HG03045 (cell line): ENCODE results near the gene TPCN2.
A peak's percentile ranks its signal among the peaks of the same experiment; 100 is the strongest.

Experiments used
- ATAC-seq: cut with Tn5 transposase; IDR thresholded peaks from one replicate; pipeline ENCODE4 v1.9.1; 2021; ENCODE audit warnings: mild to moderate bottlenecking, moderate library complexity; ENCODE audit not compliant: unreplicated experiment

TPCN2 gene

DNA sequence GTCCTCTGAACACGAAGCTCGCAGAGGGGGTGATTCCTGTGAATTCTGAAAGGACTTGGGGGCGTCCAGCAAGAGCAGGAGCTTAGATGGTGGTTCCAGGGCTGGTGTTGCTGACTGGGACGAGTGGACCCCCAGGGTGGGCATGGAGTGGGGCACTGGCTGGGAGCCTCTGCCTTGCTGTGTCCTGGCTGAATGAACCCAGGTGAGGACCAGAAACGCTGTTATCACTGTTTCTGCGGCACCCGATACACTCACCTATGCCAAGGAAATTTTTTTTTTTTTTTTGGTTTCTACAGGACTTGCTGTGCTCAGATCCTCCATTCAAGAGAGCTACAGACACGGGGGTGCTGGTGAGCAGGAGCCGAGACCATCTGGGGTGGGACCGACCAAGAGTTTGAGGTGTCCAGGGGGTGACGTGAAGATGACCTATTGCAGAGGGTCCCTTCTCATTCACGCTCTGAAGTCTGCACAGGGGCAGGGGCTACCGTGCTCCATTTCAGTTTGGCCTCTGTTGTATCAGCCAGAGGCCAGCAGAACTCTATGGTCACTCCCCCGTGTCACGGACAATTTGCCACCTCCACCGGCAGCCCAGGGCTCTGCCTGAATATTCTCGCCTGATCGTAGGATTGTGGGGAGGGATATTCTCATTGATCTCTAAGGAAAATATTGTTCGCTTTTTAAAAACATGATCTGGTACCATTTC lies 110.6 kb downstream of the TPCN2 start:
- no peak for ATAC-seq

DNA sequence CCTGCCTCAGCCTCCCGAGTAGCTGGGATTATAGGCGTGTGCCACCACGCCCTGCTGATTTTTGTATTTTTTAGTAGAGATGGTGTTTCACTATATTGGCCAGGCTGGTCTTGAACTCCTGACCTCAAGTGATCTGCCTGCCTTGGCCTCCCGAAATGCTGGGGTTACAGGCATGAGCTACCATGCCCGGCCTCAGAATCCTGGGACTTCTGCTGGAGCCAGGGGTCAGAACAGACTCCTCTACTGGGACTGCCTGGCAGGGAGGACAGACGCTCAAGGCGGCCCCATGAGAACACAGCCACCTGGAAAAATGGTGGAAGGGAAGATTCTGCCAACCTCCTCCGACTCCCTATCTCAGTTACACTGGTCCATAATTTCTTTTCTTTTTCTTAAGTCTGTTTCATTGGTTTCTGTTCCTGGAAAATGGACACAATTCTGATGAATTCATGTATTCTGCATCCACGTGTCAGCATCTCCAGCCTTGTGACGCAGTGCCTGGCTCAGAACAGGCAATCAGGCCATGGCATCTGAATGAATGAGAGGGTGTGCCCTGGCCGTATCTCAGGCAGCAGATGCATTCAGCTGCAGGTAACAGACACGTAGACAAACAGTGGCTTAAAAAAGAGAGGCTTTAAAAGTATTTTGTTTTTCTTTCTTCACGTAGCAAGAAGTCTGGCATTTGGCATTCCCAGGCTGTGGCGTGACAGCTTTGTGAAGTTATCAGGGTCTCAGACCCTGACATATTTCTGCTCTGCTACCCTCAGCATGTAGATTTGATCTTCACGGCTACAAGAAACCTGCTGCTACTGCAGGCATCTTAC lies 111.8 kb downstream of the TPCN2 start:
- ATAC-seq, result no peak

DNA sequence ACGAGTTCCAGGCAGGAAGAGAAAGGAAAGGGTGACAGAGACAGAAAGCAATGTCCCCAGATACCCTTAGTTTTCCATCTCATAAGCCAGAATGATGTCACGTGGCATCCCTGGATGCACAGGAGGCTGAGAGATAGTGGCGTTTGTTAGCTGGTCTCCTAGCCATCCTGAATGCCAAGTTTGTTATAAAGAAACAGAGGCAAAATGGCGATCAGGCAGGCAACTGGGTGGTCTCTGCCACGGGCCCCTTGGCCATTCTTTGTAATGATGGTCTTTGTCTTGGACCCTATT lies 112.3 kb downstream of the TPCN2 start:
- no peak for ATAC-seq

DNA sequence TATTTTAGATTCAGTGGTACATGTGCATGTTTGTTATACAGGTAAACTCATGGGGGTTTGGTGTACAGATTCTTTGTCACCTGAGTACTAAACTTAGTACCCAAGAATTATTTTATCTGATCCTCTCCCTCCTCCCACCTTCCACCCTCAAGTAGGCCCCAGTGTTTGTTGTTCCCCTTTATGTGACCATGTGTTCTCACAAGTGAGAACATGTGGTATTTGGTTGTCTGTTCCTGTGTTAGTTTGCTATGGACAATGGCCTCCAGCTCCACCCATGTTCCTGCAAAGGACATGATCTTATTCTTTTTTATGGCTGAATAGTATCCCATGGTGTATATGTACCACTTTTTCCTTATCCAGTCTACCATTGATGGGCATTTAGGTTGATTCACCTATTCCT lies 113.8 kb downstream of the TPCN2 start:
- ATAC-seq, result no peak

DNA sequence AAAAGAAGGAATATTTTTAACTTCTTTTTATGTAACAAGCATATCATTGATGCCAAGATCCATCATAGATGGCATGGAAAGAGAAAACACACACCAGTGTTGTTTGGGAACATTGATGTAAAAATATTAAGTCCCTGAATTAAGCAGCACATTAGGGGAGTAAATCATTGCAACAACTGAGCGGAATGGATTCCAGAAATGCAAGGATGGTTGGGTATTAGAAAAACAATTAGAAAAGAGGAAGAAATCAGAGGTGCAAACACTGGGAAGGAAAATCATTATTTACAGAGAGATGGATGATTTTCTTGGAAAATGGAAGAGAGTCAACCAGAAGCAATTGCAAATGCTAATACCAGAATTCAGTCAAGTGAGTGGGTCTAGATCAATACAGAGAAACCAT lies 115.1 kb downstream of the TPCN2 start:
- no peak for ATAC-seq

DNA sequence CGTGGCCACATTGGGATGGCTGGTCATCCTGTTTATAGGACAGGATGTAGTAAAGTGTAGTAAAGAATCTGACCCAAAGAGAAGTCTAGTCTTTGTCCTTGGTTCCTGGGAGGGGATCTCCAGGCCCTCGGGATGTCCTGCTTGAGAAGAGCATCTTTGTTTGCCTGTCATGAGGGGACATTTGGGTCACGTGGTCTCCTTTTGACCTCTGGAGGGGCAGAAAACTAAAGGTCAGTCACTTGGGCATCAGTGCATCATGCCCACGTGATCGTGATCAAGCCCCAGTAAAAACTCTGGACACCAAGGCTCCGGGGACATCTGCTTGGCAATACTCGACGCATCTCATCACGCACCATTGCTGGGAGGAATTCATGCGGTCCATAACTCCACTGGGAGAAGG lies 116.1 kb downstream of the TPCN2 start:
- no peak for ATAC-seq

DNA sequence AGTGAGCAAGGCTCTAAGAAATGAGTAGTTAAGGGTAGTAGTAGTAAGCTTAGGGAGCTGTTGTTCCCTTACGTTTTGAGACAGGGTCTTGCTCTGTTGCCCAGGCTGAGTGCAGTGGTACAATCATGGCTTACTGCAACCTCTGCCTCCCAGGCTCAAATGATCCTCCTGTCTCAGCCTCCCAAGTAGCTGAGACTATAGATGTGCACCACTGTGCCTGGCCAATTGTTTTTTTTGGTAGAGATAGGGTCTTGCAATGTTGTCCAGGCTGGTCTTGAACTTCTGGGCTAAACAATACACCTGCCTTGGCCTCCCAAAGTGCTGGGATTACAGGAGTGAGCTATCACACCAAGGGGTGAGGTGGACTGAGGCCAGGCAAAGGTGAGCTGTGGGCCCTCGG lies 117.0 kb downstream of the TPCN2 start:
- no peak for ATAC-seq

DNA sequence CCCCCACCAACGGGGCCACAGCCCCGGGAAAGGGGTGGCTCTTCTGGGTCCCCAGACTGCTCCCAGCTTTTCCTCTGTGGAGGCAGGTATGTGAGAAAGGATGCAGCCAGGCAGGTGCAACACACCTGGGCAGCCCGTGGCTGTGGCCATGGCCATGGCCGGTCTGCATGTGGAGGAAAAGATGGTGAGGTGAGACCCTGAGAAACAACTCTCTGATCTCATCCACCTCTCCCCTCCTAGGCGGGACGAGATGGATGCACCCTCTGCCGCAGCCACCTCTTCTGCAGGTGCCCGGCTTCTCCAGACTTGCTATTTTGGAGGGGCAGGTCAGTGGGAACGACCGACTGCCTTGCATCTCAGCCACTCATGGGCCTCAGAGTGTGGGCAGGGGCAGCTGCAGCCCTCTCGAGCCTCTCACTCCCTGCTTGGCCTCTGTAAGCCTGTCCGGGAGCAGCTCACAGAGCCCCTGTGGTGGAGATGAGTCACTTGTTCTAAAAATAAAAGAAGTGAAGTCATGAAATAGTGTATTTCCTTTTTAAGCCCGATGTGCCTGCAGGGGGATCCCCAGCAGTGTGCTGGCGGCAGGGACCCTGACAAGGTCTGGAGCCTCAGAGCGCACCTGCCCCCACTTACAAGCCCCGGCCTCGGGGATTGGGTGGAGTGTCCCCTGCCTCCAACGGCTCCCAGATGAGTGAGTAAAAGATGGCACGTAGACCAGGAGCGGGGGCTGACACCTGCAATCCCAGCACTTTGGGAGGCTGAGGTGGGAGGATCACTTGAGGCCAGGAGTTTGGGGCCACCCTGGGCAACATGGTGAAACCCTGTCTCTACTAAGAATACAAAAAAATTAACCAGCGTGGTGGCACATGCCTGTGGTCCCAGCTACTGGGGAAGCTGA lies 117.7 kb downstream of the TPCN2 start:
- peak; percentile 79 for ATAC-seq

DNA sequence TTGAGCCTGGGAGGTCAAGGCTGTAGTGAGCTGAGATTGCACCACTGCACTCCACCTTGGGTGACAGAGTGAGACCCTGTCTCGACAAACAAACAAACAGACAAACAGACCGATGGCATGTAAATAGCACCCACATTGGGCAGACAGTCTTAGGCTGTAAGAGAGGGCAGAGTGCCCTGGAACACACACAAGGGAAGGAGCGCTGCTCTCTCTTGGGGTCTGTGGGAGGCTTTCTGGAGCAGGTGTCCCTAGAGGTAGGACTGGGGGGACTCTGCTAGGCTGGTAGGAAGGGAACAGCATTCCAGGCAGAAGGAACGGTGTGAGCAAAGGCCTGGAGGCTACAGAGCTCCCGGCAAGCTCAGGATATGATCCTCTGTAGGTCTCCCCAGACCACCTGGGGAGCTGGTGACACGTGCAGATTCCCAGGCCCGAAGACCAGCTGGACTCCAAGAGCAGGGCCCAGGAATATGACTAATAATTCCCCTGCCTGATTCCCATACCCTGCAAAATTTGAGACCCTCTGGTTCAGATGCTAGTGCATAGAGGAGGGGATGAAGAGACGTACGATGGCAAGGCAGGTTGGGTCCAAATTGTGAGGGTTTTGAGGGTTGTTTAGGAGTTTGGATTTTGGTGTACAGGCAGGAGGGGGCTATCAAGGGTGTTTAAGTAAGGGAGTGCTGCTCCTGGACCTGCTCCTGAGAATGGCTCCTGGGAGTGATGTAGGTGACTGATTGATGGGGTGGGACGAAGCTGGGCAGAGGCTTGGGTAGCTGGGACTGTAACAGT lies 118.6 kb downstream of the TPCN2 start:
- ATAC-seq, result peak; percentile 6

DNA sequence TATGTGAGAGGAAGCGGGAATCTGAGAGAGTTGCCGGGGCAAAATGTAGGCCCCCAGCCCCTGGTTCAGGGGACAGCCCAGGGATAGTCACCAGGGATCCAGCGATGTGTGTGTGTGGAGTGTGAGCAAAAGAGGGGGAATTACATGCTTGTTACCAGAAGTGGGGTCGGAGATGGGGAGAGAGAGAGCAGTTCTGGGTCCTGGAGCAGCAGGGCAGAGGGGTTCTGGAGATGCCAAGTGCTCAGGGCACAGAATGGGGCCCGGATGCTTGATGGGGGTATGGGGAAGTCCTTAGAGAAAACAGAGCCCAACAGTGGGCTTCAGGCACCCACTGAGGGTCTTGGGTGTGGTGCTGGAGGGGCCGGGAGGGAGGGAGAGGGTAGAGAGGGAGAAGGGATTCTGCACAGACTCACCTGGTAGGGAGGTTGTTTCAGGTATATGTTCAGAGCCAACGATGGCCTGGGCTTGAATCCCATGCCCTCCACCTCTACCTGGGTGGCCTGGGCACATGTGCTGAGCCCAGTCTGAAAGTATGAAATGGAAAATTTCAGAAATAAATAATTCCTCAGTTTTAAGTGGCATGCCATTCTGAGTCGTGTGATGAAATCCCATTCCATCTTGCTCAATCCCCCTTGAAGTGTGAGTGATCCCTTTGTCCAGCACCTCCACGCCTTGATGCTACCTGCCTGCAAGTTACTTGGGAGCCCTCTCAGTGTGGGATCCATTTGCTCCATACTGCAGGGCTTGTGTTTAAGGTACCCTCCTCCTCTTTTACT lies 119.4 kb downstream of the TPCN2 start:
- no peak for ATAC-seq

DNA sequence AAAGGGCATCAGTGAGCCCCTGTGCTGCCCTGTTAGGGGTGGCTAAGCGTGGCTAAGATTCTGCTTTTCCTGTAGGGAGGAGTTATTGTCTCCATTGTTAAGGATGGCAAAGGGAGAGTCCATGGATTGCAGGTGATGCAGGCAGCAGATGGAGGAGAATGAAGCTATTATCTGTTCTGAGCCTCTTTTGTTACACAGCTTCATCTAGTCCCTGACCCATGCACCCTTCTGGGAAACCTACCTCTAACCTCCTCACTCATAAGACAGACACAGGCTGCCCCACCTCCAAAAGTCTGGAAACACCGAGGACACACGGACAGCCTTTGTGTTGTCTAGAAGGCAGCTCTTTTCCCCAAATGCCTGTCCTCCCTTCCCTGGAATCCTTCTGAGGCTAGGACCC lies 120.7 kb downstream of the TPCN2 start:
- ATAC-seq, result no peak

DNA sequence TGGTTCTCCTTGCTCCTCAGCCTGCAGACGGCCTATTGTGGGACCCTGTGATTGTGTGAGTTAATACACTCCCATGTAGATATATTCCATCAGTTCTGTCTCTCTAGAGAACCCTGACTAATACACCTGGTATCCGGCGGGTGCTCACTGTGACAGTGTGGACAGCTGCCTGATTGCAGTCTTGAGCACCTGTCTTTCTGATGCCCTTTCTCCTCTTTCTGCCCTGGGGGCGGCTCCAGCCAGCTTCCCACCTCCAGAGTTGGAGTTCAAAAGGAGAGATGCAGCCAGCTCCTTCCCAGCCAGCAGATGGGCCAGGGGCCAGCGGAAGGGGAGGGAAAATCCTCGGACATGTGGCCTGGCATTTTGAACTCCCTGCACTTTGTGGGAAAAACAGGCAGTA lies 122.0 kb downstream of the TPCN2 start:
- ATAC-seq, result no peak

DNA sequence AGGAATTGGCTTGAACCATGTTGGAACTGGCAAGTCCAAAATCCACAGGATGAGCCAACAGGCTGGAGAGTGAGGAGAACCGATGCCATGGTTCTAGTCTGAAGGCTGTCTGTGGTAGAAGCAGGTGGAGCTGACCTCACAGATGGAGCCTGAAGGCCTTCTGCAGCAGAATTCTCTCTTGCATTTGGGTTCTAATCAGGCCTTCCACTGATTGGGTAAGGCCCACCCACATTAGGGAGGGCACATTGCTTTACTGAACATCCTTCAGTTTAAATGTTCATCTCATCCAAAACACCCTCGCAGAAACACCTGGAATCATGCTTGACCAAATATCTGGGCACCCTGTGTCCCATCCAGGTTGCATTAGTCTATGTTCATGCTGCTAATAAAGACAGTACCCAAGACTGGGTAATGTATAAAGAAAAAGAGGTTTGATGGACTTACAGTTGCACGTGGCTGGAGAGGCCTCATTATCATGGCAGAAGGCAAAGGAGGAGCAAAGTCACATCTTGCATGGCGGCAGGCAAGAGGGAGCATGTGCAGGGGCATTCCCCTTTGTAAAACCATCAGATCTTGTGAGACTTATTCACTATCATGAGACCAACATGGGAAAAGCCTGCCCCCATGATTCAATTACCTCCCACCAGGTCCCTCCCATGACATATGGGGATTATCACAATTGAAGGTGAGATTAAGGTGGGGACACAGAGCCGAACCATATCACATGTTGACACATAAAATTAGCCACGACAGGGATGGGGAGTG lies 122.9 kb downstream of the TPCN2 start:
- no peak for ATAC-seq

DNA sequence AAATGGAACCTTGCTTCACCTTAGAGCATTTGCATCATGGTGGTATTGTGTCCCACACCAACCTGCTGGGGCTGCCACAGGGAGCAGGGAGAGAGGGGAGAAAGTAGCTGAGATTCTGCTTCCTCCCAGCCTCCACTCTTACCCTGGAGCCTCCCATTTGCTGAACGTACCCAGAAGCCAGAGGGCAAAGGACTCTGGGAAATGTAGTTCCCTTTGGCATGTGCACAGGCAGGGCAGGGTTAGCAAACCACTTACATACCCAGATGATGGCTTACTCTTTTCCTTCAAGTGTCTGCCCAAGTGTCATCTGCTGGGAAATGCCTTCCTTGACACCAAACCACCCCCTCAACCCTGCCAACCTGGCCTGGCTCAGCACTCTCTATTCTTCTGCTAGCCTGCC lies 123.9 kb downstream of the TPCN2 start:
- ATAC-seq, result no peak

DNA sequence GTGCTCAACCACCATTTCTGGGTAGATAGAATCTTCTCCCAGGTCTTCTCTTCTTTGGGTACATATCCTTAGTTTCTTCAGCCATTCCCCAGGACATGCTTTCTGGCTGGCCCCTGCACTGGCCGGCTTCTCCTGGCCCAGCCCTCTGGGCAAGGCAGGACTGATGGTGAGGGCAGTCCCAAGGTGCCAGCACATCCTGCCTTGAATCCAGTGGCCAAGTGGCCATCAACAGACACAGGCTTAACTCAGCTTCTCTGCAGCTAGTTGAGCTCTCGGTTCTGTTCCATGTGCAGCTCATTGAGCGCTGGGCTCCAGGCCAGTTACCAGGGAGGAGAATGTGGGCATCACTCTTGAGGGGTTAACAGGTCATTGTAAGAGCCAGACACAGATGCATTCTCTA lies 124.6 kb downstream of the TPCN2 start:
- ATAC-seq, result no peak

DNA sequence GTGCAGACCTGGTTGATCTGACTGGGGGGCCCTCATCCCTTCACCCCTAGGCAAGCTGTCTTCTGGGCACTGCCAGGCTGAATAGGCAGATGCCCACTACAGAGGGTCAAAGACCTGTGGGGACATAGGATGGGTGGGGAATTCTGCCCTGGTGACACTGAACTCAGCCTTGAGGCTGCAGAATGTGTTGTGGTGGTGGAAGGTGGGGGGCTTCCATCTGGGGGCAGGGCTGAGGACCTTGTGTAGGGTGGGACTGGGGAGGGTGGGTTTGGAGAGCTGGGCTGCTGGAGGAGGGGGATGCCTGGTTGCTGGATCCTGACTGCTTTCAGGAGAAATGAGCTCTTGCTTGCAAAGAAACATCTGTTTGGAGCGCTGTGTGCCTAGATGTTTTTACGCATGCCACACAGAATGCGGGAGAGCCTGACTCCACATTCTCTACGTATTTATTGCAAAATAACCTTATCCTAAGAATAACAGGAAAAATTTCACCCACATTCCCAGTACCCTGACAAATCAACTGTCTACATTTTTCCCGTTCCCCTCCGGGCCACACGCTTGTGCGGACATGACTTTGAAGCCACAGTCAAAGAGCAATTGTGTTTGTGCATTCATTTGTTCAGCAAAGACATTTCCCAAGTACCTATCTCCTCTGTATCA lies 125.3 kb downstream of the TPCN2 start:
- ATAC-seq, result no peak

DNA sequence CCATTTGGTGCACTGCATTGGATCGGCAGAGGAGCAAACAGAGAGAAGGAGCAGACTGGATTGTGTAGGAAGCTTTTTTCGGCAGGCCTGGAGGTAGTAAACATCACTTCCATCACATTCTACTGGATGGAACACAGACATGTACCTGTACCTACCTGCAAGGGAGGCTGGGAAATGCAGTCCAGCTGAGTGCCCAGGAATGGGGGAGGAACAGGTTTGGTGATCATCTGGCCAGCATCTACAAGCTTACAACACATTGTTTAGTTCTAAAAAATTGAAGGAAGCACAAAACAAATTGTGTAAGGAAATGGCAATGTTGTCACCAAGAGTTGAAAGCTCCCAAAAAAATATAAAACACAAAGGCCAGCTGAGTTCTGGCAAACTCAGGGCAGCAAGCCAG lies 126.1 kb downstream of the TPCN2 start:
- ATAC-seq, result no peak

DNA sequence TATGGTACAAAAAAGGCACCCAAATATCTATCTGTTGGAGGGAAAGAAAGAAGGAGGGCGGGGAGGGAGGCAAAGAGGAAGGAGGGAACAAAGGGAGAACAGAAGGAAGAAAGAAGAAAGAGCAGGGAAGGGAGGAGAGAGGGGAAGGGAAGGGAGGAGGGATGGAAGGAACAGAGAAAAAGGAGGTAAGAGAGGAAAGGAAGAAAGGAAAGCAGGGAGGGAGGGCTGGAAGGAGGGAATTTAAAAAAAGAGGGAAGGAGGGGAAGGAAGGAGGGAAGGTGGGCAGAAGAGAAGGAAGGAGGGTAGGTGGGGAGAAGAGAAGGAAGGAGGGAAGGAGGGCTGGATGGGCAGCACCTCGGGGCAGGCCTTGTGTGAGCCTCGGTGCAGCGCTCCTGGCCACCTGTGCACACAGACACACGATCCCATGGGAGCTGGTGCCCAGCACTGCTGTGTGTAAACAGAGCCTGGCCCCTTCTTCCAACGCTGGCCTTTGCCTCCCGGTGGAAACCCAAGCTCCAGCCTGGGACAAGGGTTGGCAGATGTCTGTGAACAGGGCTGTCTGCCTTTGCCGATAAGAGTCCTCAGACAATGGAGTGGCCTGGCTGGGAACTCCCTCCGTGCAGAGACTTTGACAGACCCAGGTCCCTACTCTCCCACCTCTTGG lies 130.2 kb downstream of the TPCN2 start:
- ATAC-seq, result no peak
